Thymus (tissue), 11 donors: Measurements from ENCODE around the gene ANO8. TPM values are rescaled to one million over a fixed set of nuclear protein-coding genes. Genes with fewer than 3 reads are reported as not detected.
A peak's percentile ranks its signal among the peaks of the same experiment; 100 is the strongest.

Experiments
- DNase-seq, 9 donors: peaks; one replicate each; pipeline ENCODE4 v3.0.0-alpha.2; 2013; ENCODE audit warnings: low spot score in 9 of 9, low read depth in 6 of 9, missing footprints in 1 of 9
- H3K27ac ChIP-seq, 2 donors: one replicate each; pipeline ENCODE4 v1.5.1; 2013; ENCODE audit warnings: control low read depth in 1 of 2, low read depth in 1 of 2, low read length in 1 of 2, mild to moderate bottlenecking in 1 of 2, moderate library complexity in 1 of 2
- H3K27me3 ChIP-seq, 2 donors: one replicate each; pipeline ENCODE4 v1.5.1; 2013; ENCODE audit warnings: low read length in 1 of 2; ENCODE audit not compliant: control insufficient read depth in 2 of 2, insufficient read depth in 1 of 2
- H3K36me3 ChIP-seq, 2 donors: one replicate each; pipeline ENCODE4 v1.5.1; 2013; ENCODE audit warnings: low read length in 1 of 2, mild to moderate bottlenecking in 1 of 2, moderate library complexity in 1 of 2; ENCODE audit not compliant: control insufficient read depth in 2 of 2, insufficient read depth in 2 of 2
- H3K4me1 ChIP-seq, 2 donors: one replicate each; pipeline ENCODE4 v1.5.1; 2013; ENCODE audit warnings: low read length in 2 of 2; ENCODE audit not compliant: control insufficient read depth in 2 of 2, insufficient read depth in 2 of 2
- H3K4me3 ChIP-seq, 2 donors: one replicate each; pipeline ENCODE4 v1.5.1; 2013; ENCODE audit warnings: low read length in 2 of 2, control low read depth in 1 of 2, mild to moderate bottlenecking in 1 of 2
- H3K9me3 ChIP-seq, 2 donors: one replicate each; pipeline ENCODE4 v1.5.1; 2013; ENCODE audit warnings: low read length in 1 of 2, mild to moderate bottlenecking in 1 of 2; ENCODE audit not compliant: control insufficient read depth in 2 of 2, insufficient read depth in 1 of 2
- WGBS: extraction: QIAGEN DNeasy Blood & Tissue Kit; methylation state at CpG from one replicate; pipeline ENCODE4 v1.1.7; 2013; 5-methylcytosine and 5-hydroxymethylcytosine counted together
- polyA plus RNA-seq: library from polyadenylated mRNA; stranded (reverse); fragments of 200-250 nt; gene quantifications from one replicate; pipeline ENCODE4 v1.2.3, GENCODE V29; 2013
- total RNA-seq: library from RNA; stranded (reverse); fragments of 120-200 nt; gene quantifications from one replicate; pipeline ENCODE4 v1.2.4, GENCODE V29; 2013
- donor health status: healthy.

The ANO8 gene
- total and polyA plus RNA-seq, 2 donors, result 2.2 to 13.5 TPM

DNA sequence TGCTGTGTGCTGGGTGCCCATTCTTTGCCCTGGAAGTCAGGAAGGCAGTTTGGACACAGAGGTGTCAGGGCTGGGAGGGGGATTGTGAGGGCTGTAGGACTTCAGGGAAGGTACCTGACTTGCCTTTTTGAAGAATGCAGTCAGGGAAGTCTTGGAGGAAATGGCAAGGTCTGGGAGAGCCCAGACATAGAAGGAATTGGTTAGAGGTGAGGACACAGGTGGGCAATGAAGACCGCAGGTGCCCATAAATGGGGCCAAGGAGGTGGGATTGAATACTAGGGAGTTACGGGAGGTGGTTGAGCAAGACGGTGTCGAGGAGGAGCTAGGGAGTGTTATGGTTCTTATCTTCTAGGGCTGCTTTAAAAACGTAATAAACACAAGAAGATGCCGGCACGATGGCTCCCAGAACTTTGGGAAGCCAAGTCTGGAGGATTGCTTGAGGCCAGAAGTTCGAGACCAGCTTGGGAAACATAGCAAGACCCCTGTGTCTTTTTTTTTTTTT, 26.7 kb downstream of the ANO8 start:
- no peak for DNase-seq
- Histone ChIP-seq H3K9me3 (peaks cover 0 to 2% of the 10 kb centered on the region in 2 donors), H3K4me1 (peaks cover 25 to 50% of the 10 kb centered on the region in 2 donors), H3K36me3 (peaks cover 11% of the 10 kb centered on the region in 2 donors), H3K4me3 (no peak overlapping the region), H3K27ac (no peak overlapping the region), H3K27me3 (no peaks in the 10 kb centered on the region)
- 98% methylated on average over 8 of the region's 8 CpGs for WGBS

DNA sequence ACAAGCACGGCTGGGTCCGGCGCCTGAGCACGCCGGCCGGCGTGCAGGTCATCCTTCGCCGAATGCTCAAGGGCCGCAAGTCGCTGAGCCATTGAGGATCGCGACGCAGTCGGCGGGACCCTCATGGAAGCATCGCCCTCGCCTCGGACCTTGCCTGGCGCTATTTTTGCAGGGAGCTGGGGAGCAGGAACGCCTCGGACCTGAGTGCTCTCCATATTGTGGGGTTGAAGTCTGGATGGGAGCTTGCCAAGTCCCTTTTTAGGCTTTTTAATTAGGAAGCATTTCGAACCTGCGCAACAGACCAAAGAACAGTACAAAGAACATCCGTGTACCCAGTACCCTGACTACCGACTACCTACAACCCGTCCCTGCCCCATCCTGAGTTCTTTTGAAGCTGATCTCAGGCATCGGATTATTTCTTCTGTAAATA, 28.4 kb downstream of the ANO8 start:
- 11% methylated on average over 28 of the region's 28 CpGs for WGBS
- Histone ChIP-seq H3K36me3 (peaks cover 0 to 2% of the 10 kb centered on the region in 2 donors), H3K27me3 (no peaks in the 10 kb centered on the region), H3K4me1 (peaks cover 31 to 60% of the 10 kb centered on the region in 2 donors), H3K4me3 (peak overlapping the region; percentile 58 to 64), H3K27ac (peak overlapping the region; percentile 90 to 96), H3K9me3 (peaks cover 0 to 2% of the 10 kb centered on the region in 2 donors)
- DNase-seq, result peak in 1 of 9 donors; percentile 45

DNA sequence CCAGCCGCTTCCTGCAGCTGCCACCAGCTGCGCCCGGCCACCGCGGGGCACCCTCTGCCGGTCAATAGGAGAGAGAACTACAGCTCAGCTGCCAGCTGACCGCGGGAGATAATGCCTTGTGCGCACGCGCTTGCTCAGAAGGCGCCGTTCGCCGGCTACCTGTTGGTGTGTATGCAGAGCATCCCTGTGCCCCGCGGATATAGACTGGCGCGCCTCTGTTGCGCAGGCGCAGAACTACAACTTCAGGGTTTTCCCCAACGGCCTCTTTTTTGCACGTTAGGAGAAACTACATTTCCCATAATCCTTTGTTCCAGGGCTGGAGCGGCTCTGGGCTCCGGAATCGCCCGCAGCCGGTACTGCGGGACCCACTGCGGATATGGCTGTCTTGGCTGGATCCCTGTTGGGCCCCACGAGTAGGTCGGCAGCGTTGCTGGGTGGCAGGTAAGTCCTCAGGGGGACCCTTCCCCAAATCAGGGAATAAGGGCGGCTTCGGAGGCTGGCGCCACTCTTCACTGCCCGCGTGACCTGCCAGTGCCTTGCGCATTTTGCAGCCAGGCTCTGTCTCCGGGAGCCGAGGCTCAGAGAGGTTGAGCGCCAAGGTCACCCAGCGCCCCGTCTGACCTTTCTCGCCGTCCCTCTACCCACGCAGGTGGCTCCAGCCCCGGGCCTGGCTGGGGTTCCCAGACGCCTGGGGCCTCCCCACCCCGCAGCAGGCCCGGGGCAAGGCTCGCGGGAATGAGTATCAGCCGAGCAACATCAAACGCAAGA, 29.0 kb downstream of the ANO8 start, which contains the start of gene MRPL34:
TSS of gene MRPL34 (plus strand) at position 356 of the 768 bp plus-strand sequence. CDS start at position 377, 21 bp downstream.
- Histone ChIP-seq H3K36me3 (peaks cover 0 to 8% of the 10 kb centered on the region in 2 donors), H3K9me3 (peaks cover 0 to 2% of the 10 kb centered on the region in 2 donors), H3K4me1 (peaks cover 29 to 58% of the 10 kb centered on the region in 2 donors), H3K27ac (peak within 1 kb of the TSS; percentile 90 to 96), H3K4me3 (peak within 1 kb of the TSS; percentile 58 to 64), H3K27me3 (no peaks in the 10 kb centered on the region)
- peak; percentile 93 to 99 (median 96) for DNase-seq
- WGBS, result under 1% methylated on average over 55 of the region's 55 CpGs

DNA sequence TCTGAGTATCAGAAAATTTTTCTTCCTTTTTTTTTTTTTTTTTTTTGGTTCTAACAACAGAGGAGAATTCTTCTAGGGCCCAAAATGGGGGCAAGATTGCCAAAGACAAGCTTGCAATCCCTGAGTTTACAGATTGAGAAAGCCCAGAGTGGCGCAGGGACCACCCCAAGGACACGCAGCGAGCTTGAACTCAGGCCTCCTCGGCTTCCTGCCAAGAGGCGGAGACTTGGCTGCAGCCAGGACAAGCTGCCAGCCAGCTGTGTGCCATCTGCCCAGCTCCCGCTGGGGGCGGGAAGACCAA, 29.5 kb downstream of the ANO8 start:
- H3K27me3 ChIP-seq, result no peaks in the 10 kb centered on the region
- DNase-seq, result no peak
- peak overlapping the region; percentile 90 to 92 for H3K27ac ChIP-seq
- WGBS, result 4% methylated on average over 7 of the region's 7 CpGs
- peaks cover 0 to 2% of the 10 kb centered on the region in 2 donors for H3K9me3 ChIP-seq
- H3K4me3 ChIP-seq, result peak overlapping the region; percentile 58 to 64
- peaks cover 0 to 12% of the 10 kb centered on the region in 2 donors for H3K36me3 ChIP-seq
- peaks cover 23 to 53% of the 10 kb centered on the region in 2 donors for H3K4me1 ChIP-seq

DNA sequence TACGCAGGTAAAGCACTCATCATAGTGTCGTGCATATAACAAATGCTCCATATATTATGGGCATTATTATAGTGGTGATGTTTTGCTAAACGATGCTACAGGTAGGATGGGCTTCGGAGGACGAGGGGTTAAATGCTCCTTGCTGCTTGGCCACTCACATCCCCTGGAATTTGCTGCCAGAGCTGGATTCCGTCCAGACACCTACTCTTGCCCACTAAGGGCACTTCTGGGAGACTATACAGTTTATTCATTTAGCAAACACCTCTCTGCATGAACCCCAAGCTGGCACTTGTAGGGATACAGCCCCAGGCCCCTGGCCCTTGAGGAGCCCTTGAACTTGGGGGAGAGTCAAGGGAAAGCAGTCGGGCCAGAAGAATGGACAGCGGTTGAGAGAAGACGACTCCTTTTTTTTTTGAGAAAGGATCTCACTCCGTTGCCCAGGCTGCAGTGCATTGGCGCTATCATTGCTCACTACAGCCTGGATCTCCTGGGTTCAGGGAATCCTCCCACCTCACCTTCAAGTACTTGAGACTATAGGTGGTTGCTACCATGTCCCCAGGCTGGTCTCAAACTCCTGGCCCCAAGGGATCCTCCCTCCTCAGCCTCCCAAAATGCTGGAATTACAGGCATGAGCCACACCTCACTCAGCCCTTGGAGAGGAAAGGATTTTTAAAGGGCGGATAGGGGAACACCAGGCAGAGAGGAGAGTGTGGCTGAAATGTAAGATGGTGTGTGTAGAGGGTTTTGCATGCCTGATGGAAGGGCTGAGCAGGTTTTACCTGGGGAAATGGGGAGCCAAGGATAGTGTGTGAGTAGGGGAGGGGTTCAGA, 30.1 kb downstream of the ANO8 start:
- 94% methylated on average over 12 of the region's 12 CpGs for WGBS
- Histone ChIP-seq H3K27ac (peak overlapping the region; percentile 90 to 92), H3K27me3 (no peaks in the 10 kb centered on the region), H3K4me3 (peak overlapping the region in 1 of 2 donors; percentile 58), H3K36me3 (peaks cover 0 to 12% of the 10 kb centered on the region in 2 donors), H3K9me3 (peaks cover 0 to 2% of the 10 kb centered on the region in 2 donors), H3K4me1 (peaks cover 20 to 48% of the 10 kb centered on the region in 2 donors)
- no peak for DNase-seq

DNA sequence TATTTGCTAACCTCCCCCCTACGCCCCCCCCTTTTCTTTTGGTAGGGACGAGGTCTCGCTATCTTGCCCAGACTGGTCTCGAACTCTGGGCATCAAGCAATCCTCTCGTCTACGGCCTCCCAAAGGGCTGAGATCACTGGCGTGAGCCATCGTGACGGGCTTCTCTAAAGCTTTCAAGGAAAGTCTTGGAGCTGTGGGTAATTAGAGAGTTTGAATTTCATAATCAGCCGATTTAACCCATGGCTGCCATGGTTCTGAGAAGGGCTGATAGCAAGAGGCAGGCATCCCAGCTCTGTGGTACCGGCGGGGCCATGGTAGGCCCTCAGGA, 30.8 kb downstream of the ANO8 start:
- H3K36me3 ChIP-seq, result peaks cover 0 to 12% of the 10 kb centered on the region in 2 donors
- no peaks in the 10 kb centered on the region for H3K27me3 ChIP-seq
- 90% methylated on average over 12 of the region's 12 CpGs for WGBS
- peak overlapping the region in 1 of 2 donors; percentile 38 for H3K27ac ChIP-seq
- DNase-seq, result no peak
- no peak overlapping the region for H3K4me3 ChIP-seq
- peaks cover 20 to 45% of the 10 kb centered on the region in 2 donors for H3K4me1 ChIP-seq
- H3K9me3 ChIP-seq, result peaks cover 0 to 2% of the 10 kb centered on the region in 2 donors

DNA sequence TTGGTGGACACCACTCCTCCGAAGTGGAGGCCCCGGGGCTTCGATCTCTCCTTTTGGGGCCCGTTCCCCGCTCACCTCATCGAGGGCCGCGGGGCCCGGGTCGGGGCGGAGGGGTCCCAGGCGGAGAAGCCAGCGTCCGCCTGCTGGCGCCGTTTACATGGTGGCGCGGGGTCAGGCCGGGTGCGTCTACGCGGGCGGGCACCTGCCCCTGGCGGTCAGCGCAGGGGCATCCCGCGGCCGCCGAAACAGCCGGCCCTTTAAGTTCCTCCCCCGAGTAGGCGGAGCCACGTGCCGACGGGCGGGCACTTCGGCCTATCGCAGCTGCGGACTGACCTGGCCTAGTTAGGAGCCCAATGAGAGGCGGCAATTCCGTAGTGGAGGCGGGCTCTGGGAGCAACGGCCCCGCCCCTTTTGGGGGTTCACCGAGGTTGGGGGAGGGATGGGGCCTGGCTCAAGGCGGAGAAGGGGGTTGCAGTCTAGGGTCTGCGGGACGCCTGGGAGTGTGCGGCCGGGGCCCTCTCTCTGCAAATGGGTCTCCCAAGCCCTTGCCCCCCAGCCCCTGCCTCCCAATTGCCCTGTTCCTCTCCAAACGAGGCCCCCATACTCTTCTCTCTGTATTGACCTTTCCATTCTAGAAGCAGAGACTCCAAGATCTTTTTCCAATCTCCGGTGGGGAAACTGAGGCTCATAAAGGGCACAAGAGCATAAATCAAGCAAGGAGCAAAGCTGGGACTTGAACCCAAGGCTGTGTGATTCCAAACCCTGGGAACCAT, 31.3 kb downstream of the ANO8 start, which contains the start of gene ABHD8:
TSS of gene ABHD8 (minus strand) at position 259 of the 773 bp plus-strand sequence. CDS start 1,809 bp downstream, outside the sequence.
- DNase-seq, result peak; percentile 83 to 97 (median 94)
- Histone ChIP-seq H3K36me3 (peaks cover 5 to 16% of the 10 kb centered on the region in 2 donors), H3K4me1 (peaks cover 20 to 44% of the 10 kb centered on the region in 2 donors), H3K4me3 (peak within 1 kb of the TSS; percentile 77 to 97), H3K9me3 (peaks cover 0 to 7% of the 10 kb centered on the region in 2 donors), H3K27ac (peak within 1 kb of the TSS; percentile 63 to 73), H3K27me3 (no peaks in the 10 kb centered on the region)
- 2% methylated on average over 52 of the region's 52 CpGs for WGBS

DNA sequence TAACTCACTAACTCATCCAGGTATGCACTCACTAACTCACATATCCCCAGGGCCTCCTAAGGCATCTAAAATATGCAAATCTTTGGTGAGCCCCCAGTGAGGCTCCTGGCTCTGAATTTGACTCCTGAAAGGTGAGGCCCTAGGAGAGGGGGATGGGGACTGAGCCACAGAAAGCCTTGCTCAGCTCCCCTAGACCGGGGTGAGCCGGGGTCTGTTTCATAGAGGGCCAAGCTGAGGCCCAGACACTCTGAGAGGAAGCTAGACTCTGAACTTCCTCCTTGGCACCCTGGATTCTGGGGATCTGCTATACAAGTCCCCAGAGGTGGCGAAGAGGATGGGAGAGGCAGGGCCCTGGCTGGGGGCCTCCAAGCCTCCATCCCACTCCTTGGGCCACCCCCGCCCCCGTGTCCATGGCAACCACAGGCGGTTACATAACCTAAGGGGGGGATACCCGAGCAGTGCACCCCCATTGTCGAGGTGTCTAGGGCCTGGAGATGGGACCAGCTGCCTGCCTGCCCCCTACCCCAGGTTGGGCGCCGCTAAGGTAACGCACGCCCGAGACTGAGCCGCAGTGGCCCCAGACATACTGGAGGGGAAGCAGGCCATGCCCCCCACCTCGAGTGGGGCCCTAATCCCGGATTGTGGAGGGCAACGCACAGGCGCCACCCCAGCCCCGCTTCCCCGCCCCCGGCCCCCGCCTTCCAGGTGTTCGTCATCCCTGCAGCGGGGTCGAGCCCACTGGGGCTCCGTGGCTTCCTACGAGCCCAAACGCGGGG, 32.1 kb downstream of the ANO8 start:
- H3K9me3 ChIP-seq, result peaks cover 0 to 11% of the 10 kb centered on the region in 2 donors
- DNase-seq, result peak in 1 of 9 donors; percentile 45
- H3K27ac ChIP-seq, result peak overlapping the region; percentile 63 to 73
- no peaks in the 10 kb centered on the region for H3K27me3 ChIP-seq
- peak overlapping the region; percentile 77 to 97 for H3K4me3 ChIP-seq
- peaks cover 20 to 44% of the 10 kb centered on the region in 2 donors for H3K4me1 ChIP-seq
- WGBS, result 12% methylated on average over 29 of the region's 29 CpGs
- H3K36me3 ChIP-seq, result peaks cover 8 to 18% of the 10 kb centered on the region in 2 donors
